HT1080 (cell line): Measurements from ENCODE around the gene PTGDS. TPM values are rescaled to one million over a fixed set of nuclear protein-coding genes. Genes with fewer than 3 reads are reported as not detected.

Experiments
- DNase-seq: peaks from one replicate; pipeline ENCODE4 v3.0.0-alpha.2; 2015; ENCODE audit warnings: low read depth
- total RNA-seq: library from RNA; depleted of rRNA; stranded (reverse); fragments of >200 nt; shearing (Covaris generic); gene quantifications from 2 replicates; pipeline ENCODE4 v1.2.3, GENCODE V29; 2014

PTGDS gene
- total RNA-seq, 1 experiment from 2014 or later: not detected

DNA sequence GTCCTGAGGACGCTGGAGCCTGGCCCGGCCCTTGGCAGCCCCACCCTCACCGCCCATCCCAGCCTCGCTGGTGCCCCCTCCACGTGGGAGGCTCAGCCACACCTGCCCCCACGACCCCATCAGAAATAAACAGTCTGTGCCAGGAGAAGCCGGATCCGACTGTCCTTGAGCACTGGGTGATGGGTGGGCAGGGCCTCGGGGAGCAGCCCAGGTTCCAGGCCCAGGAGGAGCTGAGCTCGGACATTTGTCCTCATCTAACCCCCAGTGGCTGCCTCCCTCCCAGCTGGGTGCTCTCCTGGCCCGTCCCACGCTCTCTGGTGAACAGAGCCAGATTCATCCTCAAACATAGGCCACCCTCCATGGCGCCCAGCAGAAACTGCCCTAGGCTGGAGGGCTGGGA lies 4.6 kb upstream of the PTGDS start:
- no peak for DNase-seq

DNA sequence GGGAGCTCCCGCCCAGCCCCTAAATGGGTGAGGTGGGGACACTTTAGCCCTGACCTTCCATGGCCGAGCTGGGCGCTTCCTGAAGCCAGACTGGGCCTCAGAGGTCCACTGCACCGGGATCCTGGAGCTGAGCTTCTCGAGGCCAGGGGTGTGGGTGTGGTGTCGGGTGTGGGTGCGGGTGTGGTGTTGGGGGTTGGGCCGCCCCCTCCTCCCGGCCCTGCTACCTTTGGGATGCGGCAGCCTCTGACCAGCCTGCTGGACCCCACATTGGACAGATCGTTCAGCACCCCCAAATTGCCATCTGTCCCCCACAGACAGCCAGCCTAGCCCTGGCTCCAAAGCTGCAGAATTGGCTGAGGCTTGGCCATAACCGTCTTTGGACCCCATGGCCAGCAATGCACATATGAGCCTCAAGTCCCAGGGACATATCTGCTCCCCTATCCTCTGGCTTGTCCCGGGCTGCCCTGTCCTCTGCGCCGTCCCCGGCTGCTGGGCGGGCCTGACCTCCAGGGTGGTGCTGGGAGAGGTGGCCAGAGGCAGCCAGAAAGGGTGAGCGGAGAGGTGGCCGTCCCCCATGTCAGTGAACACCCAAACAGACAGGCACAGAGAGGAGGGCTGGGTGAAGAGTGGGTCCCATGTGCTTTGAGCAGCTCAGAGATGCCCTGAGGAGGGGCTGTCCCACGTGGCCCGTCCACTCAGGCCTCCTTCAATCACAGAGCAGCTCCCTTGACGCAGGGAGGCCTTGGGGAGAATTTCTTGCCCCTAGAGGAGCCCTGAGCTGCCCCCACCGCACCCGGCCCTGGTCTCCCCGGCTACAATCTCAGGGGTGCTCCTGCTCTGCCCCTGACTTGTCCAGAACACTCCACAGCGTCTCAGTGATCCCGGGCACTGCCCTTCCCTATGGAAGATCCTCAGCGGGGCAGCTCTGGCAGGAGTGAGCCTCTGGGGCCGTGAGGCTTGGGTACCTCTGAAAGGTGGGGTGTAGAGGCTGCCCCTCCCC lies 3.4 kb upstream of the PTGDS start:
- DNase-seq: no peak

- peak; percentile 30 for DNase-seq
Measured at GRCh38 chr9:136974817-136975535, 2.3 kb upstream of the PTGDS start.

GRCh38 chr9:136975644-136976043 lies 1.7 kb upstream of the PTGDS start:
- peak; percentile 45 for DNase-seq

- DNase-seq: no peak
Measured at GRCh38 chr9:136977649-136978072, 357 bp downstream of the PTGDS start.

GRCh38 chr9:136978073-136978864 lies 965 bp downstream of the PTGDS start:
- no peak for DNase-seq

DNA sequence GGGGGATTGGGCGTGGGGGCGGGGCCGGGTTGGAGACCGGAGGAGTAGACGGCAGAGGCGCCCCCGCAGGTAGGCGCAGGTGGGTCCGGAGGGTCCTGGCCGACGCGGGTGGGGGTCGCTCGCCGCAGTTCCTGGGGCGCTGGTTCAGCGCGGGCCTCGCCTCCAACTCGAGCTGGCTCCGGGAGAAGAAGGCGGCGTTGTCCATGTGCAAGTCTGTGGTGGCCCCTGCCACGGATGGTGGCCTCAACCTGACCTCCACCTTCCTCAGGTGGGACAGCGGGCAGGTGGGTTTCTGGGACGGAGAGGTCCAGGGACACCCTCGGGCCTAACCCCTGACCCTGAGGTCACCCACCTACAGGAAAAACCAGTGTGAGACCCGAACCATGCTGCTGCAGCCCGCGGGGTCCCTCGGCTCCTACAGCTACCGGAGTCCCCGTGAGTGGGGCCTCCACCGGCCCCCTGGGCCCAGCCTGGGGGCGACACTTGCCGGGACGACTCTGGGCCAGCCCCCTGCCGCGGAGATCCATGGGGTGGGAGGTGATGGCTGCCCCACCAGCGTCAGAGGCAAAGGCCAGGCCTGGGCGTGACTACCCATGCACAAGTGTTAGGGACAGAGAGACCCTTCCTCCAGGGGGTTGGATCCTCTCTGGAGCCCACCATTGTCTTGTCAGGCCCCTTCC lies 1.7 kb downstream of the PTGDS start:
- DNase-seq: no peak

- no peak for DNase-seq
Measured at GRCh38 chr9:136979769-136980587, 2.7 kb downstream of the PTGDS start.

GRCh38 chr9:136980669-136981478 lies 3.6 kb downstream of the PTGDS start:
- DNase-seq: no peak

DNA sequence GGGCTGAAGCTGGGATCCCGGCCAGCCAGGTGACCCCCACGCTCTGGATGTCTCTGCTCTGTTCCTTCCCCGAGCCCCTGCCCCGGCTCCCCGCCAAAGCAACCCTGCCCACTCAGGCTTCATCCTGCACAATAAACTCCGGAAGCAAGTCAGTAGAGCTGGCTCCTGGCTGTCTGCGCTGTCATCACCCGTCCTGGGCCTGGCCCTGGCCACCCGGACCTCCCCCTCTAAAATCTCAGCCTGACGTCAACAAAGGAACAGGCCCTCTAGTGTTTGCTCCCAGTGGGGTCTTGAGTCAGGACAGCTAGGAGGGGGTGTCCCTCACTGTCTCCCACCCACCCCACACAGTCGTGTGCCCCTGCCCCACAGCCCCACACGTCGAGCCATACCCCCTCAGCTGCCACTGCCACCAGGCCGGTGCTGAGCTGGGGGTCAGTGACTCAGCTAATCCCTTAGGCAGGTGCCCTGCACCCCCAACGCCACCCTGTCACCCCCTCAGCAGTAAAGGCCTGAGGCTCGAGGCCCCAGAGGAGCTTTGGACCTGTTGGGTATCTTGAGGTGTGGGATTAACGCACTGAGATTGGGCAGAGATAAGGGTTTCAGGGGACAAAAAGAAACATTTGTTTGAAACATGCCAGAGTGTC lies 4.4 kb downstream of the PTGDS start:
- DNase-seq: peak; percentile 30

DNA sequence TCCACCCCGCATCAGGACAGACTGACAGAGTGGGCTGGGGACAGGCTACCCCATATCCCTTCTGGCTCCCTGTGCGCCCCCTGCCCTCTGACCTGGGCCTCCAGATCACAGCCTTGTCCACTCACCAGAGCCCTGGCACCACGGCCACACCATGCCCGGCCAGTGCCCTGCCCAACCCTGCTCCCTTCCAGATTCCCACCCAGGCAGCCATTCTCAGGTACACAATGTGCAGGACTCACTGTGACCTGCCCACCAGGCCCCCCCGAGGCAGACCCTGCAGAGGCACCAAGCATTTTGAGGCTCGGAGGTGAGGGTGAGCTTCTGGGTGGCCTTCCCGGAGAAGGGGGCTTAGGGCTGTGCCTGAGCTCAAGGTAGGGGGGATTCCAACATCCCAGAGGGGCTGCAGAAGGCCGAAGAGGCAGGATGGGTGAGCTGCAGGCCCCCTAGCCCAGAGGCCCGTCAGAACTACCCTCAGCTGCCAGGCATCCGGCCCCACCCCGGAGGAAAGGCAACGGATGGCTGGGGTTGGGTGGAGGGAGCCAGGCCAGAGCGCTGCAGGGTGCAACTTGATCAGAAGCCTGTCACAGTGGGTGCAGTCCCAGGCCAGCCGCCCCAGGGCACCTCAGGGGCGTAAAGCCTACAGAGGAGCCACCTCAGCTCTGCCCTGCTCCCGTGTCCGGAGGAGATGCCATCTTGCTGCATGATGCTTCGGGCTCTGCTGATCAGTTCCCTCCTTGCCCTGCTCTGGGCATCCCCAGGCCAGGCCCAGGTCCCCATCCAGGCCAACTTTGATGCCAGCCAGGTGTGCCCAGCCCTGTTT lies 5.1 kb downstream of the PTGDS start, which contains the start of gene LCNL1:
TSS of gene LCNL1 (plus strand) at position 762 of the 820 bp plus-strand sequence. CDS start 594 bp downstream, outside the sequence.
- DNase-seq: no peak

GRCh38 chr9:136983167-136983566 lies 5.9 kb downstream of the PTGDS start:
- no peak for DNase-seq

- DNase-seq: no peak
Measured at GRCh38 chr9:136983656-136984314, 6.5 kb downstream of the PTGDS start.

GRCh38 chr9:136984464-136985026 lies 7.2 kb downstream of the PTGDS start:
- no peak for DNase-seq

DNA sequence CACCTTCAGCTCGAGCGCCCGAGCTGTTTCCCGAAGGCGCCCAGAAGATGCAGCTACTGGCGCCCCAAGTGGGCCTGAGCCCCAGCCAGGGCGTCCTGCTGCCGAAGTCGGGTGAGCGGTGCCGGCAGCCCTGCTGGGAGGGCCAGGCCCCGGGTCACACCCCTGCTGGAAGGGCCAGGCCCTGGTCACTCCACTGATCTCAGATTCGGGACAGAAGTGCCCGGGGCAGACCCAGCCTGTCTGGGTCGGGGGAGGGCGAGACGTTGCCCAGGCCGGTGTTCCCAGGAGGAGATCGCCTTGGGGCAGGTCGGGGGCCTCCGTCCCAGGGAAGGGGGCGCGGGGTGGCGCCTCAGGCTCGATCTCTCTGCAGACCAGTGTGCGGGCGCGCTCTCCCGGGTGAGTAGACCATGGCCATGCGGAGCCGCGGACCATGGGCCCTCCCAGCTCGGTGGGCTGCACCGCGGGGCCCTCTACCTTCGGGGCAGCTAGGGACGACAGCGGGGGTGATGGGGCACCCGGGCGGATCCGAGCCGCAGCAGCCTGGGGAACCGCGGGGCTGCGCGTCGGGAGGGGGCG lies 7.8 kb downstream of the PTGDS start:
- DNase-seq: no peak

DNA sequence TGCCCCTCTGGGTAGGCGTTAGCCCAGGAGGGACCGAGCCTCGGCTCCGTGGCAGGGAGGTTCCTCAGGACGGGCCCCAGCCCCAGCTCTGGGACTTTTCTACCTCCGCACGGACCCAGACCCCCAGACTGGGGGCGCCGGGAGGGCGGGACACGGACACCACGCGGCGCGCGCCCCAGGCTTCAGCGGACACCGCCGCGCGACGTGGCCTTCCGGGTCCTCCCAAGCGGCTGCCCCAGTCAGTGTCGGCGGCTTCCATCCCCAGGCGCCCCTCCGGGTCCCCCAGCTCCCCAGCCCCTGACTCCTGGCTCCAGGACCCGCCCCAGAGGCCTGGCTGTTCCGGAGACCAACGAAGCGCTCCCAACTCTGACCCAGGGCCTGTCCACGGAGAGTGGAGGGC lies 8.5 kb downstream of the PTGDS start:
- DNase-seq: no peak
